ENCODE results near the gene ZSCAN5A. TPM values are rescaled to one million over a fixed set of nuclear protein-coding genes. Genes with fewer than 3 reads are reported as not detected.
A peak's percentile ranks its signal among the peaks of the same experiment; 100 is the strongest.
"Not testable (repeated sequence)": the region's sequence is repeated elsewhere in the genome, so short reads cannot be mapped to it uniquely, and the experiment has no call there.

The ZSCAN5A gene
- total RNA-seq, 1 donor from 2014 or later = 8.9 TPM

GRCh38 chr19:56217039-56217949 lies 97.3 kb downstream of the ZSCAN5A start:
- DNase-seq (ENCODE audit: extremely low spot score, unreplicated experiment) = peak; percentile 85
- Mint-ChIP-seq H3K27me3 (ENCODE audit: unreplicated experiment) (no peaks in the 10 kb centered on the region), H3K27ac (ENCODE audit: unreplicated experiment) (no peak overlapping the region), H3K9me3 (ENCODE audit: unreplicated experiment) (peaks cover 4% of the 10 kb centered on the region), H3K4me1 (ENCODE audit: unreplicated experiment) (no peaks in the 10 kb centered on the region), H3K4me3 (ENCODE audit: unreplicated experiment) (peak overlapping the region; percentile 29), H3K36me3 (ENCODE audit: unreplicated experiment) (peaks cover 10% of the 10 kb centered on the region)
- TF ChIP-seq CTCF (IDR thresholded peaks at IDR 0.05) = no peak

GRCh38 chr19:56211718-56212117 lies 102.9 kb downstream of the ZSCAN5A start:
- H3K36me3 Mint-ChIP-seq (ENCODE audit: unreplicated experiment) = no peaks in the 10 kb centered on the region

GRCh38 chr19:56210036-56210435 lies 104.6 kb downstream of the ZSCAN5A start:
- H3K36me3 Mint-ChIP-seq (ENCODE audit: unreplicated experiment); H3K27me3 Mint-ChIP-seq (ENCODE audit: unreplicated experiment); H3K4me3 Mint-ChIP-seq (ENCODE audit: unreplicated experiment); H3K27ac Mint-ChIP-seq (ENCODE audit: unreplicated experiment); H3K4me1 Mint-ChIP-seq (ENCODE audit: unreplicated experiment); DNase-seq (ENCODE audit: extremely low spot score, unreplicated experiment): not testable (repeated sequence)
- H3K9me3 Mint-ChIP-seq (ENCODE audit: unreplicated experiment) = peaks cover 21% of the 10 kb centered on the region

More at GRCh38 chr19:56211718-56212117, 102.9 kb downstream of the ZSCAN5A start:
- H3K27ac Mint-ChIP-seq (ENCODE audit: unreplicated experiment) = no peak overlapping the region
- peaks cover 17% of the 10 kb centered on the region for H3K9me3 Mint-ChIP-seq (ENCODE audit: unreplicated experiment)
- no peak for DNase-seq (ENCODE audit: extremely low spot score, unreplicated experiment)
- H3K4me3 Mint-ChIP-seq (ENCODE audit: unreplicated experiment) = no peak overlapping the region
- H3K4me1 Mint-ChIP-seq (ENCODE audit: unreplicated experiment) = no peaks in the 10 kb centered on the region
- no peaks in the 10 kb centered on the region for H3K27me3 Mint-ChIP-seq (ENCODE audit: unreplicated experiment)
- TF ChIP-seq CTCF (IDR thresholded peaks at IDR 0.05) = no peak

GRCh38 chr19:56209091-56209490 lies 105.5 kb downstream of the ZSCAN5A start:
- Mint-ChIP-seq H3K4me1 (ENCODE audit: unreplicated experiment) (no peaks in the 10 kb centered on the region), H3K36me3 (ENCODE audit: unreplicated experiment) (no peaks in the 10 kb centered on the region), H3K27me3 (ENCODE audit: unreplicated experiment) (no peaks in the 10 kb centered on the region), H3K27ac (ENCODE audit: unreplicated experiment) (no peak overlapping the region), H3K4me3 (ENCODE audit: unreplicated experiment) (no peak overlapping the region), H3K9me3 (ENCODE audit: unreplicated experiment) (peaks cover 21% of the 10 kb centered on the region)
- no peak for TF ChIP-seq CTCF (IDR thresholded peaks at IDR 0.05)
- DNase-seq (ENCODE audit: extremely low spot score, unreplicated experiment) = no peak

GRCh38 chr19:56207581-56207980 lies 107.1 kb downstream of the ZSCAN5A start:
- not testable (repeated sequence) for H3K4me1 Mint-ChIP-seq (ENCODE audit: unreplicated experiment); H3K27me3 Mint-ChIP-seq (ENCODE audit: unreplicated experiment); H3K4me3 Mint-ChIP-seq (ENCODE audit: unreplicated experiment); H3K27ac Mint-ChIP-seq (ENCODE audit: unreplicated experiment); DNase-seq (ENCODE audit: extremely low spot score, unreplicated experiment); H3K36me3 Mint-ChIP-seq (ENCODE audit: unreplicated experiment)
- peaks cover 17% of the 10 kb centered on the region for H3K9me3 Mint-ChIP-seq (ENCODE audit: unreplicated experiment)

GRCh38 chr19:56201973-56202372 lies 112.7 kb downstream of the ZSCAN5A start, which contains the start of gene ZSCAN5C:
Gene ZSCAN5C (plus strand): TSS chr19:56202273. CDS start chr19:56205914, 3,641 bp downstream.
- TF ChIP-seq CTCF (IDR thresholded peaks at IDR 0.05) = no peak
- H3K4me3 Mint-ChIP-seq (ENCODE audit: unreplicated experiment) = no peak within 1 kb of the TSS
- H3K27ac Mint-ChIP-seq (ENCODE audit: unreplicated experiment) = no peak within 1 kb of the TSS
- H3K4me1 Mint-ChIP-seq (ENCODE audit: unreplicated experiment) = no peaks in the 10 kb centered on the region
- DNase-seq (ENCODE audit: extremely low spot score, unreplicated experiment) = no peak
- H3K9me3 Mint-ChIP-seq (ENCODE audit: unreplicated experiment) = peaks cover 11% of the 10 kb centered on the region
- H3K27me3 Mint-ChIP-seq (ENCODE audit: unreplicated experiment) = no peaks in the 10 kb centered on the region
- H3K36me3 Mint-ChIP-seq (ENCODE audit: unreplicated experiment) = no peaks in the 10 kb centered on the region
